ENCODE data around the gene NUPR2.

DNA sequence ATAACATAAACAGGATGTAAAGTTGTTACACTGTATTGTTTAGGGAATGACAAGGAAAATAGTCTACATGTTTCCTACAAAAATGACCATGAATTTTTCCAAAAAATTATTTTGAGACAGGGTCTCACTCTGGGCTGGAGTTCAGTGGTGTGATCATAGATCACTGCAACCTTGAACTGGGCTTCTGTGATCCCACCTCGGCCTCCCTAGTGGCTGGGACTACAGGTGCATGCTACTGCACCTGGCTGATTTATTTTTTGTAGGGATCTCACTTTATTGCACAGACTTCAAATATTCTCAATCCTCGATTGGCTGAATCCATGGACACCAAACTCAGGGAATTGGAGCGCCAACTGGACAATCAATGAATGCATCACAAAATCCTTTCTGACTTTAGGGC lies 16.6 kb downstream of the NUPR2 start:
- TF ChIP-seq, protein P1, sequence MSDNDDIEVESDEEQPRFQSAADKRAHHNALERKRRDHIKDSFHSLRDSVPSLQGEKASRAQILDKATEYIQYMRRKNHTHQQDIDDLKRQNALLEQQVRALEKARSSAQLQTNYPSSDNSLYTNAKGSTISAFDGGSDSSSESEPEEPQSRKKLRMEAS (IDR thresholded peaks at IDR 0.05) = no peak
- TF ChIP-seq CEBPB (IDR thresholded peaks at IDR 0.05) (no peak), NFIC (IDR thresholded peaks at IDR 0.05) (no peak), RAD21 (IDR thresholded peaks at IDR 0.05; ENCODE audit: low read depth) (no peak), FOXM1 (IDR thresholded peaks at IDR 0.05; ENCODE audit: borderline replicate concordance, low read depth) (no peak), YY1 (IDR thresholded peaks at IDR 0.05; ENCODE audit: low read depth) (no peak), CREB1 (IDR thresholded peaks at IDR 0.05; ENCODE audit: low read depth) (no peak), TAF1 (IDR thresholded peaks at IDR 0.05; ENCODE audit: low read depth) (no peak), EP300 (IDR thresholded peaks at IDR 0.05; ENCODE audit: borderline replicate concordance) (no peak), ZBTB7A (IDR thresholded peaks at IDR 0.05; ENCODE audit: low read depth) (no peak), EGR1 (IDR thresholded peaks at IDR 0.05) (no peak)
- TF ChIP-seq, protein P2, sequence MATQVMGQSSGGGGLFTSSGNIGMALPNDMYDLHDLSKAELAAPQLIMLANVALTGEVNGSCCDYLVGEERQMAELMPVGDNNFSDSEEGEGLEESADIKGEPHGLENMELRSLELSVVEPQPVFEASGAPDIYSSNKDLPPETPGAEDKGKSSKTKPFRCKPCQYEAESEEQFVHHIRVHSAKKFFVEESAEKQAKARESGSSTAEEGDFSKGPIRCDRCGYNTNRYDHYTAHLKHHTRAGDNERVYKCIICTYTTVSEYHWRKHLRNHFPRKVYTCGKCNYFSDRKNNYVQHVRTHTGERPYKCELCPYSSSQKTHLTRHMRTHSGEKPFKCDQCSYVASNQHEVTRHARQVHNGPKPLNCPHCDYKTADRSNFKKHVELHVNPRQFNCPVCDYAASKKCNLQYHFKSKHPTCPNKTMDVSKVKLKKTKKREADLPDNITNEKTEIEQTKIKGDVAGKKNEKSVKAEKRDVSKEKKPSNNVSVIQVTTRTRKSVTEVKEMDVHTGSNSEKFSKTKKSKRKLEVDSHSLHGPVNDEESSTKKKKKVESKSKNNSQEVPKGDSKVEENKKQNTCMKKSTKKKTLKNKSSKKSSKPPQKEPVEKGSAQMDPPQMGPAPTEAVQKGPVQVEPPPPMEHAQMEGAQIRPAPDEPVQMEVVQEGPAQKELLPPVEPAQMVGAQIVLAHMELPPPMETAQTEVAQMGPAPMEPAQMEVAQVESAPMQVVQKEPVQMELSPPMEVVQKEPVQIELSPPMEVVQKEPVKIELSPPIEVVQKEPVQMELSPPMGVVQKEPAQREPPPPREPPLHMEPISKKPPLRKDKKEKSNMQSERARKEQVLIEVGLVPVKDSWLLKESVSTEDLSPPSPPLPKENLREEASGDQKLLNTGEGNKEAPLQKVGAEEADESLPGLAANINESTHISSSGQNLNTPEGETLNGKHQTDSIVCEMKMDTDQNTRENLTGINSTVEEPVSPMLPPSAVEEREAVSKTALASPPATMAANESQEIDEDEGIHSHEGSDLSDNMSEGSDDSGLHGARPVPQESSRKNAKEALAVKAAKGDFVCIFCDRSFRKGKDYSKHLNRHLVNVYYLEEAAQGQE (IDR thresholded peaks at IDR 0.05; ENCODE audit: low read depth) = no peak
- TF ChIP-seq, protein P3, sequence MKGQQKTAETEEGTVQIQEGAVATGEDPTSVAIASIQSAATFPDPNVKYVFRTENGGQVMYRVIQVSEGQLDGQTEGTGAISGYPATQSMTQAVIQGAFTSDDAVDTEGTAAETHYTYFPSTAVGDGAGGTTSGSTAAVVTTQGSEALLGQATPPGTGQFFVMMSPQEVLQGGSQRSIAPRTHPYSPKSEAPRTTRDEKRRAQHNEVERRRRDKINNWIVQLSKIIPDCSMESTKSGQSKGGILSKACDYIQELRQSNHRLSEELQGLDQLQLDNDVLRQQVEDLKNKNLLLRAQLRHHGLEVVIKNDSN (IDR thresholded peaks at IDR 0.05) = no peak

Measured in Ishikawa (cell line).